Astrocyte (in vitro differentiated cells and primary cell): ENCODE measurements around the gene PET100. TPM values are rescaled to one million over a fixed set of nuclear protein-coding genes. Genes with fewer than 3 reads are reported as not detected.

Source experiments
- DNase-seq: peaks from one replicate; pipeline ENCODE4 v3.0.0-alpha.2; 2010; ENCODE audit warnings: low read depth
- FAIRE-seq: peaks from 2 replicates; lab custom pipeline; 2011; peaks lifted over from hg19 to GRCh38; lab: Jason Lieb, UNC
- H2AFZ ChIP-seq: 2 replicates; pipeline ENCODE4 v1.6.0; 2012; ENCODE audit warnings: low read depth, low read length, inconsistent platforms
- H3K27ac ChIP-seq: 2 replicates; pipeline ENCODE4 v1.5.1; 2011; ENCODE audit warnings: low read depth, low read length, inconsistent platforms
- H3K27me3 ChIP-seq: 2 replicates; pipeline ENCODE4 v1.6.0; 2011; ENCODE audit warnings: low read length, inconsistent platforms; ENCODE audit not compliant: insufficient read depth
- H3K36me3 ChIP-seq: 2 replicates; pipeline ENCODE4 v1.5.1; 2011; ENCODE audit warnings: low read length, inconsistent platforms; ENCODE audit not compliant: insufficient read depth
- H3K4me1 ChIP-seq: 2 replicates; pipeline ENCODE4 v1.5.1; 2011; ENCODE audit warnings: low read length, inconsistent platforms; ENCODE audit not compliant: insufficient read depth
- H3K4me2 ChIP-seq: 2 replicates; pipeline ENCODE4 v1.6.0; 2012; ENCODE audit warnings: low read length, inconsistent platforms
- H3K4me3 ChIP-seq: 2 replicates; pipeline ENCODE4 v1.5.1; 2011; ENCODE audit warnings: low read depth, mild to moderate bottlenecking, low read length, inconsistent platforms; ENCODE audit not compliant: insufficient read depth
- H3K79me2 ChIP-seq: 2 replicates; pipeline ENCODE4 v1.6.0; 2012; ENCODE audit warnings: mild to moderate bottlenecking, low read length, inconsistent platforms; ENCODE audit not compliant: insufficient read depth
- H3K9ac ChIP-seq: 2 replicates; pipeline ENCODE4 v1.6.0; 2012; ENCODE audit warnings: mild to moderate bottlenecking, low read length, inconsistent platforms
- H3K9me3 ChIP-seq: 2 replicates; pipeline ENCODE4 v1.5.1; 2012; ENCODE audit warnings: low read depth, mild to moderate bottlenecking, low read length, inconsistent platforms; ENCODE audit not compliant: insufficient read depth
- H4K20me1 ChIP-seq: 2 replicates; pipeline ENCODE4 v1.6.0; 2012; ENCODE audit warnings: low read length, inconsistent platforms; ENCODE audit not compliant: insufficient read depth
- H3K27ac Mint-ChIP-seq: one replicate; pipeline ENCODE4 v1.8.0; 2021; ENCODE audit warnings: mild to moderate bottlenecking, mixed read lengths; ENCODE audit not compliant: unreplicated experiment
- H3K27me3 Mint-ChIP-seq: one replicate; pipeline ENCODE4 v1.8.0; 2021; ENCODE audit warnings: low read depth, mixed read lengths; ENCODE audit not compliant: unreplicated experiment
- H3K36me3 Mint-ChIP-seq: one replicate; pipeline ENCODE4 v1.8.0; 2021; ENCODE audit warnings: low read depth, mixed read lengths; ENCODE audit not compliant: unreplicated experiment
- H3K4me1 Mint-ChIP-seq: one replicate; pipeline ENCODE4 v1.8.0; 2021; ENCODE audit warnings: low read depth, mixed read lengths; ENCODE audit not compliant: unreplicated experiment
- H3K4me3 Mint-ChIP-seq: one replicate; pipeline ENCODE4 v1.8.0; 2021; ENCODE audit warnings: mild to moderate bottlenecking, moderate library complexity, mixed read lengths; ENCODE audit not compliant: unreplicated experiment
- H3K9me3 Mint-ChIP-seq: one replicate; pipeline ENCODE4 v1.8.0; 2021; ENCODE audit warnings: mild to moderate bottlenecking, mixed read lengths; ENCODE audit not compliant: unreplicated experiment
- CTCF ChIP-seq: IDR thresholded peaks from 2 replicates; pipeline ENCODE4 v1.5.1; 2011; ENCODE audit warnings: low read depth, mild to moderate bottlenecking, inconsistent platforms, low read length, moderate library complexity; ENCODE audit not compliant: insufficient read depth
- EZH2 ChIP-seq: IDR thresholded peaks from 2 replicates; pipeline ENCODE4 v1.6.1; 2012; ENCODE audit warnings: mild to moderate bottlenecking, low read length, inconsistent platforms; ENCODE audit not compliant: insufficient read depth
- total RNA-seq: library from RNA; stranded (reverse); gene quantifications from 2 replicates; pipeline ENCODE4 v1.2.1, GENCODE V29; 2021

Gene PET100
- total RNA-seq, 1 donor from 2014 or later = 95.8 TPM

DNA sequence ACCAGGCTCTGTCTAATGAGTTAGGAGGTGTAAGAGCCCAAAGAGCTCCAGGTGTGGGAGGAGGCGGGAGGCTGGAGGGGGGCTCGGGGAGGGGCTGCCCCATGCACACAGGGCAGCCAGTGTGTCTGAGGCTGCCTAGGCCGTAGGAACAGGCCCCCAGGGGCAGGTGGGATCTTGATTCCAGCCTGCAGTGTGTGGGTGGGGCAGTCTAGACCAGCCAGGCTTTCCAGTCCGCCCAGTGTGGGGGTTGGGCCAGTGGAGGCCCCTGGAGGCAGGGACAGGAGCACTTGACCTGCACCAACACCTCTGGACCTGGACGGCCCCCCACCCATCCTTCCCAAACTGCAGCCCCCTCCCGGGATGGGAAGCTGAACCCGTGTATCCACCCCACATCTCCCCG is 39.3 kb upstream of the PET100 start:
- Mint-ChIP-seq H3K9me3 (no peaks in the 10 kb centered on the region), H3K4me1 (no peaks in the 10 kb centered on the region), H3K4me3 (no peak overlapping the region), H3K36me3 (no peaks in the 10 kb centered on the region), H3K27me3 (peaks cover 35% of the 10 kb centered on the region), H3K27ac (no peak overlapping the region)
- Histone ChIP-seq H3K4me1 (no peaks in the 10 kb centered on the region), H3K36me3 (no peaks in the 10 kb centered on the region), H3K27ac (no peak overlapping the region), H2AFZ (no peak overlapping the region), H3K4me2 (no peak overlapping the region), H3K4me3 (no peak overlapping the region), H3K27me3 (peaks cover 8% of the 10 kb centered on the region), H3K9me3 (no peaks in the 10 kb centered on the region), H3K79me2 (no peaks in the 10 kb centered on the region), H4K20me1 (no peaks in the 10 kb centered on the region), H3K9ac (no peak overlapping the region)
- DNase-seq = no peak
- TF ChIP-seq CTCF = no peak
- TF ChIP-seq EZH2 = no peak
- FAIRE-seq = no peak

DNA sequence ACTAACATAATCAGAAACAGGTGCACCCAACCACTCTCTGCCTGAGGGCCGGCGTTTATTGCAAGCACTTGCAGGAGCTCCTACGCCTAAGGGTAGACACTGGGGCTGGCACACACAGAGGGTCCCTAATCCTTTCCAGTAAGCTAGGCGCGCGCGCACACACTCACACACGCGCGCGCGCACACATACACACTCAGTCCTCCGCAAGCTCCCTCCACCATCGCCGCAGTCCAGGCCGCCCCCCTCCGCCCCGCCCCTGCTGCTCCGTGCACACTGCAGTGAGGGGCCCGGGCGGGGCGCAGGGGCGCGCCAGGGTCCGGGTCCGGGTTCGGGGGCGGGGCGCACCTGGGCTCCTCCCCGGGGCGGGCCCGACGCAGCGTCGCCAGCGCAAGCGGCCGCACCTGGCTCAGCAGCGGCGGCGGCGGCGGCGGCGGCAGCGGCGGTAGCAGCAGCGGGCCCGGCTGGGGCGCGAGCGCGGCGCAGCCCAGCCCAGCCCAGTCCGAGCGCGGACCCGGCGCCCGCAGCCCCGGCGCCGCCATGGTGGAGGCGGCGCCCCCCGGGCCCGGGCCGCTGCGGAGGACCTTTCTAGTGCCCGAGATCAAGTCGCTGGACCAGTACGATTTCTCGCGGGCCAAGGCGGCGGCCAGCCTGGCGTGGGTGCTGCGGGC is 34.0 kb upstream of the PET100 start, which contains the start of gene CAMSAP3:
Gene CAMSAP3 (plus strand): TSS at position 398 of the 668 bp plus-strand sequence. CDS start 140 bp downstream, at position 538.
- H2AFZ ChIP-seq = no peak within 1 kb of the TSS
- TF ChIP-seq EZH2 = peak; percentile 80
- no peak for TF ChIP-seq CTCF
- peaks cover 27% of the 10 kb centered on the region for H3K27me3 Mint-ChIP-seq
- no peaks in the 10 kb centered on the region for H3K9me3 Mint-ChIP-seq
- H3K4me3 ChIP-seq = no peak within 1 kb of the TSS
- H3K9ac ChIP-seq = no peak within 1 kb of the TSS
- DNase-seq (no peak), FAIRE-seq (no peak)
- no peaks in the 10 kb centered on the region for H3K4me1 Mint-ChIP-seq
- no peaks in the 10 kb centered on the region for H3K9me3 ChIP-seq
- H3K79me2 ChIP-seq = no peaks in the 10 kb centered on the region
- H3K36me3 Mint-ChIP-seq = no peaks in the 10 kb centered on the region
- H4K20me1 ChIP-seq = no peaks in the 10 kb centered on the region
- H3K4me3 Mint-ChIP-seq = peak within 1 kb of the TSS; percentile 79
- H3K36me3 ChIP-seq = no peaks in the 10 kb centered on the region
- no peak within 1 kb of the TSS for H3K27ac Mint-ChIP-seq
- no peaks in the 10 kb centered on the region for H3K4me1 ChIP-seq
- H3K4me2 ChIP-seq = peak within 1 kb of the TSS; percentile 58
- H3K27me3 ChIP-seq = peaks cover 21% of the 10 kb centered on the region
- H3K27ac ChIP-seq = no peak within 1 kb of the TSS
